IMR-90 (cell line): ENCODE results near the gene SYPL1. TPM values are rescaled to one million over a fixed set of nuclear protein-coding genes. Genes with fewer than 3 reads are reported as not detected.

ENCODE experiments used
- ATAC-seq: fragments of 200-7000 bp; cut with Tn5 transposase; 2 replicates; pipeline ENCODE4 v1.9.1; 2020; ENCODE audit warnings: low read depth, mild to moderate bottlenecking, moderate library complexity
- BruUV-seq: library from RNA; stranded (reverse); fragments of 400-500 nt; replicated peaks from 2 replicates; lab custom pipeline; 2021; lab: Mats Ljungman, UMichigan
- CTCF ChIA-PET: fragments of 300-600 bp; formaldehyde crosslinking; extraction: SDS; loops from one replicate; lab custom pipeline; 2021; ENCODE audit warnings: antibody characterized with exemption; lab: Yijun Ruan, JAX
- POLR2A ChIA-PET: fragments of 300-600 bp; sonication (Branson Sonifier 250); formaldehyde crosslinking; loops from one replicate; lab custom pipeline; 2022; ENCODE audit warnings: antibody characterized with exemption; ENCODE audit not compliant: unreplicated experiment; lab: Charles Lee
- DNase-seq: peaks from one replicate; pipeline ENCODE4 v3.0.0; 2013
- H2AFZ ChIP-seq: replicated peaks from 2 replicates; pipeline ENCODE3; 2013; ENCODE audit warnings: low read length, mild to moderate bottlenecking; ENCODE audit not compliant: poor library complexity
- H2AK5ac ChIP-seq: 2 replicates; pipeline ENCODE4 v1.6.1; 2013; ENCODE audit warnings: low read depth, low read length, inconsistent platforms
- H2AK9ac ChIP-seq: replicated peaks from 2 replicates; pipeline ENCODE3; 2013; ENCODE audit warnings: mild to moderate bottlenecking, low read depth, low read length, moderate library complexity; ENCODE audit not compliant: poor library complexity
- H2BK120ac ChIP-seq: 2 replicates; pipeline ENCODE4 v1.6.1; 2013; ENCODE audit warnings: low read depth, low read length, inconsistent platforms
- H2BK15ac ChIP-seq: 3 replicates; pipeline ENCODE4 v1.6.1; 2013; ENCODE audit warnings: low read depth, low read length, inconsistent platforms
- H2BK20ac ChIP-seq: 2 replicates; pipeline ENCODE4 v1.6.1; 2013; ENCODE audit warnings: low read depth, mild to moderate bottlenecking, inconsistent platforms, low read length, moderate library complexity
- H2BK5ac ChIP-seq: 2 replicates; pipeline ENCODE4 v1.6.1; 2013; ENCODE audit warnings: mild to moderate bottlenecking, low read depth, low read length, inconsistent platforms; ENCODE audit not compliant: poor library complexity, severe bottlenecking
- H3K14ac ChIP-seq: replicated peaks from 2 replicates; pipeline ENCODE4 v1.6.1; 2013; ENCODE audit warnings: low read depth, low read length, inconsistent platforms
- H3K18ac ChIP-seq: 2 replicates; pipeline ENCODE4 v1.6.1; 2013; ENCODE audit warnings: low read depth, low read length, control low read depth
- H3K23ac ChIP-seq: 2 replicates; pipeline ENCODE4 v1.6.1; 2013; ENCODE audit warnings: low read depth, low read length, inconsistent platforms
- H3K27ac ChIP-seq: 2 replicates; pipeline ENCODE4 v1.5.1; 2013; ENCODE audit warnings: mild to moderate bottlenecking, control low read depth, low read length; ENCODE audit not compliant: insufficient read depth
- H3K27me3 ChIP-seq: 2 replicates; pipeline ENCODE4 v1.6.1; 2013; ENCODE audit warnings: low read length; ENCODE audit not compliant: control insufficient read depth, insufficient read depth
- H3K36me3 ChIP-seq: 2 replicates; pipeline ENCODE4 v1.6.1; 2013; ENCODE audit warnings: low read length, mixed read lengths; ENCODE audit not compliant: control insufficient read depth, insufficient read depth
- H3K4ac ChIP-seq: 2 replicates; pipeline ENCODE4 v1.6.1; 2013; ENCODE audit warnings: low read depth, low read length, inconsistent platforms
- H3K4me1 ChIP-seq: 2 replicates; pipeline ENCODE4 v1.6.1; 2013; ENCODE audit warnings: low read length, mixed read lengths; ENCODE audit not compliant: control insufficient read depth, insufficient read depth
- H3K4me2 ChIP-seq: 2 replicates; pipeline ENCODE4 v1.6.1; 2013; ENCODE audit warnings: low read depth, mild to moderate bottlenecking, control low read depth, low read length, moderate library complexity
- H3K4me3 ChIP-seq: 2 replicates; pipeline ENCODE4 v1.5.1; 2013; ENCODE audit warnings: low read depth, mild to moderate bottlenecking, control low read depth, low read length, moderate library complexity; ENCODE audit not compliant: insufficient read depth
- H3K56ac ChIP-seq: 2 replicates; pipeline ENCODE4 v1.6.1; 2013; ENCODE audit warnings: low read length, inconsistent platforms; ENCODE audit not compliant: insufficient read depth; ENCODE audit errors: extremely low read depth
- H3K79me1 ChIP-seq, 2 experiments: 2 replicates each; pipeline ENCODE4 v1.6.1; 2013; ENCODE audit warnings: low read length in 2 of 2, inconsistent platforms in 1 of 2, low read depth in 1 of 2
- H3K9ac ChIP-seq: 2 replicates; pipeline ENCODE4 v1.6.1; 2013; ENCODE audit warnings: low read depth, low read length, control low read depth
- H3K9me1 ChIP-seq: 2 replicates; pipeline ENCODE4 v1.6.1; 2013; ENCODE audit warnings: low read length, inconsistent platforms; ENCODE audit not compliant: insufficient read depth
- H3K9me3 ChIP-seq: 2 replicates; pipeline ENCODE4 v1.6.1; 2013; ENCODE audit warnings: low read length; ENCODE audit not compliant: control insufficient read depth, insufficient read depth
- H4K20me1 ChIP-seq: 2 replicates; pipeline ENCODE4 v1.6.1; 2013; ENCODE audit warnings: low read length, inconsistent platforms; ENCODE audit not compliant: insufficient read depth
- H4K5ac ChIP-seq: 2 replicates; pipeline ENCODE4 v1.6.1; 2013; ENCODE audit warnings: mild to moderate bottlenecking, low read depth, low read length, control low read depth
- H4K8ac ChIP-seq, 2 experiments: 2 replicates each; pipeline ENCODE4 v1.6.1; 2013; ENCODE audit warnings: low read depth in 2 of 2, low read length in 2 of 2, control low read depth in 1 of 2, inconsistent platforms in 1 of 2
- H4K91ac ChIP-seq: 2 replicates; pipeline ENCODE4 v1.6.1; 2013; ENCODE audit warnings: low read depth, low read length, inconsistent platforms; ENCODE audit not compliant: insufficient read depth
- BHLHE40 ChIP-seq: fragments of 150-350 bp; IDR thresholded peaks from 2 replicates; pipeline ENCODE4 v1.6.1; 2016; ENCODE audit warnings: mild to moderate bottlenecking, low read depth, low read length
- CEBPB ChIP-seq: IDR thresholded peaks from 2 replicates; pipeline ENCODE4 v1.6.1; 2012; ENCODE audit warnings: low read depth, low read length, improper control_type of control experiment
- CHD1 ChIP-seq: IDR thresholded peaks from 2 replicates; pipeline ENCODE4 v1.6.1; 2012; ENCODE audit warnings: low read depth, low read length, improper control_type of control experiment
- FOS ChIP-seq: fragments of 150-350 bp; IDR thresholded peaks from 2 replicates; pipeline ENCODE4 v1.6.1; 2016; ENCODE audit warnings: low read depth, low read length
- MAFK ChIP-seq: IDR thresholded peaks from 2 replicates; pipeline ENCODE4 v1.6.1; 2012; ENCODE audit warnings: low read depth, low read length, improper control_type of control experiment
- MAZ ChIP-seq: IDR thresholded peaks from 2 replicates; pipeline ENCODE4 v1.6.1; 2012; ENCODE audit warnings: low read depth, mild to moderate bottlenecking, low read length, improper control_type of control experiment, moderate library complexity, borderline replicate concordance
- MXI1 ChIP-seq: IDR thresholded peaks from 2 replicates; pipeline ENCODE4 v1.6.1; 2012; ENCODE audit warnings: low read depth, mild to moderate bottlenecking, low read length, moderate library complexity, borderline replicate concordance
- NFE2L2 ChIP-seq: fragments of 150-350 bp; IDR thresholded peaks from 2 replicates; pipeline ENCODE4 v1.6.1; 2016; ENCODE audit warnings: low read depth, mild to moderate bottlenecking, low read length
- POLR2A ChIP-seq: IDR thresholded peaks from 2 replicates; pipeline ENCODE4 v1.6.1; 2012; ENCODE audit warnings: mild to moderate bottlenecking, low read depth, low read length
- RAD21 ChIP-seq: IDR thresholded peaks from 2 replicates; pipeline ENCODE4 v1.6.1; 2012; ENCODE audit warnings: low read length, improper control_type of control experiment
- RCOR1 ChIP-seq: IDR thresholded peaks from 2 replicates; pipeline ENCODE4 v1.6.1; 2012; ENCODE audit warnings: mild to moderate bottlenecking, low read length, improper control_type of control experiment; ENCODE audit not compliant: insufficient replicate concordance
- RFX5 ChIP-seq: IDR thresholded peaks from 2 replicates; pipeline ENCODE4 v1.8.0; 2012; ENCODE audit warnings: low read depth, mild to moderate bottlenecking, low read length, moderate library complexity
- SMC3 ChIP-seq: fragments of 150-350 bp; IDR thresholded peaks from 2 replicates; pipeline ENCODE4 v1.6.1; 2016; ENCODE audit warnings: low read depth, mild to moderate bottlenecking, antibody characterized with exemption, low read length, moderate library complexity
- WGBS, 2 experiments: methylation state at CpG; one replicate each; pipeline versions ENCODE4 v1.1.5 to v1.1.7; 2013; ENCODE audit warnings: missing lambda C conversion rate in 2 of 2; ENCODE audit not compliant: insufficient read length in 1 of 2; ENCODE audit errors: extremely low coverage in 2 of 2; 5-methylcytosine and 5-hydroxymethylcytosine counted together
- dilution Hi-C: fragments of 300-500 bp; cut with HindIII; formaldehyde crosslinking; loops from one replicate; pipeline ENCODE4 v1.14.3; 2018; ENCODE audit warnings: low sequenced_read_pairs; ENCODE audit not compliant: unreplicated experiment
- in situ Hi-C: fragments of 300-500 bp; cut with MboI; formaldehyde crosslinking; loops from 3 replicates; pipeline ENCODE4 v1.14.3; 2019; ENCODE audit warnings: low sequenced_read_pairs, inconsistent platforms, mixed read lengths
- intact Hi-C: fragments of 100-400 bp; cut with micrococcal nuclease; formaldehyde crosslinking; loops from 2 replicates; pipeline ENCODE4 v1.10.0; 2022
- polyA plus RNA-seq, 3 experiments: library from polyadenylated mRNA; depleted of rRNA; stranded (reverse); fragments of >200 nt; gene quantifications; 2 replicates each; pipeline ENCODE4 v1.2.3, GENCODE V29; 2012; ENCODE audit warnings: low replicate concordance in 1 of 3
- total RNA-seq: library from RNA; depleted of rRNA; stranded (reverse); fragments of >200 nt; gene quantifications from 2 replicates; pipeline ENCODE4 v1.2.3, GENCODE V29; 2012
- TF ChIP-seq, protein P1 (sequence below): conservative IDR thresholded peaks from 2 replicates; pipeline ENCODE4 v1.5.1; 2012; ENCODE audit warnings: mild to moderate bottlenecking, low read depth, low read length, improper control_type of control experiment
- TF ChIP-seq, protein P2 (sequence below): fragments of 150-350 bp; IDR thresholded peaks from 2 replicates; pipeline ENCODE4 v1.6.1; 2017; ENCODE audit warnings: mild to moderate bottlenecking, antibody characterized with exemption, low read length, low read depth
- TF ChIP-seq, protein P3 (sequence below): fragments of 150-350 bp; IDR thresholded peaks from 2 replicates; pipeline ENCODE4 v1.6.1; 2016; ENCODE audit warnings: low read depth, mild to moderate bottlenecking, low read length, moderate library complexity, borderline replicate concordance

SYPL1 gene
- total and polyA plus RNA-seq, 2 of the 4 experiments (the other 2 are of a cell fraction), result 19.0 to 45.0 TPM

DNA sequence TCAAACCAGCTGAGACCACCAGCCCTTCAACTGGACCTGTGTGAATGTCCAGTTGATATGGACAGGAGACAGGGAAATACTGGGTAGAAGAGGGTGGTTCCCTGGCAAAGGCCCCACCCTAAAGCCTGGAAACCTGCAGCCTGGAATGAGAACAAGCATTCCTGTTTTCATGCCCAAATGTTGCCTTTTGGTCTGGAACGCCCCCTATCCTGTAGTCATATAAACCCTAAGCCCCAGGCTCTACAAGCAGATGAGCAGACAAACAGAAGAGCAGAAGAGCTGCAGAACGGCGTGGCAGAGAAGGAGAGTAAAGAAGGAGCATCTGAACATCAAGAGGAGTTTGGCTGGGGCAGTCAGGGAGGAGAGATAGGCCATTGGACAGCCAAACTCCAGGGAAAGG lies 38.4 kb downstream of the SYPL1 start:
- in situ Hi-C loops, result no loop called here
- Histone ChIP-seq H4K8ac (no peak overlapping the region), H2BK15ac (no peak overlapping the region), H3K9me1 (no peaks in the 10 kb centered on the region; the same call in 1 of the 2 replicates), H3K4me1 (no peaks in the 10 kb centered on the region), H2BK20ac (no peak overlapping the region), H4K20me1 (no peaks in the 10 kb centered on the region), H2AFZ (no peak overlapping the region), H3K4ac (no peak overlapping the region), H3K9me3 (no peaks in the 10 kb centered on the region), H3K79me1 (no peaks in the 10 kb centered on the region), H2BK5ac (no peak overlapping the region), H3K4me2 (no peak overlapping the region), H3K23ac (no peak overlapping the region), H3K36me3 (no peaks in the 10 kb centered on the region), H3K14ac (no peak overlapping the region), H4K91ac (no peak overlapping the region), H3K27me3 (peaks cover 9% of the 10 kb centered on the region), H3K56ac (no peak overlapping the region), H2BK120ac (no peak overlapping the region), H3K27ac (no peak overlapping the region), H3K18ac (no peak overlapping the region), H2AK9ac (no peak overlapping the region), H2AK5ac (no peak overlapping the region), H3K9ac (no peak overlapping the region), H4K5ac (no peak overlapping the region), H3K4me3 (no peak overlapping the region)
- dilution Hi-C loops, result no loop called here
- intact Hi-C loops, result no loop called here
- no peak for DNase-seq
- ATAC-seq, result no peak
- TF ChIP-seq SMC3 (no peak), RFX5 (no peak), POLR2A (no peak), BHLHE40 (no peak), NFE2L2 (no peak), RAD21 (no peak), FOS (no peak), RCOR1 (no peak), CEBPB (no peak), MAFK (no peak), CHD1 (no peak), MAZ (no peak), MXI1 (no peak)
- TF ChIP-seq, protein P1, sequence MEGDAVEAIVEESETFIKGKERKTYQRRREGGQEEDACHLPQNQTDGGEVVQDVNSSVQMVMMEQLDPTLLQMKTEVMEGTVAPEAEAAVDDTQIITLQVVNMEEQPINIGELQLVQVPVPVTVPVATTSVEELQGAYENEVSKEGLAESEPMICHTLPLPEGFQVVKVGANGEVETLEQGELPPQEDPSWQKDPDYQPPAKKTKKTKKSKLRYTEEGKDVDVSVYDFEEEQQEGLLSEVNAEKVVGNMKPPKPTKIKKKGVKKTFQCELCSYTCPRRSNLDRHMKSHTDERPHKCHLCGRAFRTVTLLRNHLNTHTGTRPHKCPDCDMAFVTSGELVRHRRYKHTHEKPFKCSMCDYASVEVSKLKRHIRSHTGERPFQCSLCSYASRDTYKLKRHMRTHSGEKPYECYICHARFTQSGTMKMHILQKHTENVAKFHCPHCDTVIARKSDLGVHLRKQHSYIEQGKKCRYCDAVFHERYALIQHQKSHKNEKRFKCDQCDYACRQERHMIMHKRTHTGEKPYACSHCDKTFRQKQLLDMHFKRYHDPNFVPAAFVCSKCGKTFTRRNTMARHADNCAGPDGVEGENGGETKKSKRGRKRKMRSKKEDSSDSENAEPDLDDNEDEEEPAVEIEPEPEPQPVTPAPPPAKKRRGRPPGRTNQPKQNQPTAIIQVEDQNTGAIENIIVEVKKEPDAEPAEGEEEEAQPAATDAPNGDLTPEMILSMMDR, result no peak
- TF ChIP-seq, protein P2, sequence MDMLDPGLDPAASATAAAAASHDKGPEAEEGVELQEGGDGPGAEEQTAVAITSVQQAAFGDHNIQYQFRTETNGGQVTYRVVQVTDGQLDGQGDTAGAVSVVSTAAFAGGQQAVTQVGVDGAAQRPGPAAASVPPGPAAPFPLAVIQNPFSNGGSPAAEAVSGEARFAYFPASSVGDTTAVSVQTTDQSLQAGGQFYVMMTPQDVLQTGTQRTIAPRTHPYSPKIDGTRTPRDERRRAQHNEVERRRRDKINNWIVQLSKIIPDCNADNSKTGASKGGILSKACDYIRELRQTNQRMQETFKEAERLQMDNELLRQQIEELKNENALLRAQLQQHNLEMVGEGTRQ, result no peak
- TF ChIP-seq, protein P3, sequence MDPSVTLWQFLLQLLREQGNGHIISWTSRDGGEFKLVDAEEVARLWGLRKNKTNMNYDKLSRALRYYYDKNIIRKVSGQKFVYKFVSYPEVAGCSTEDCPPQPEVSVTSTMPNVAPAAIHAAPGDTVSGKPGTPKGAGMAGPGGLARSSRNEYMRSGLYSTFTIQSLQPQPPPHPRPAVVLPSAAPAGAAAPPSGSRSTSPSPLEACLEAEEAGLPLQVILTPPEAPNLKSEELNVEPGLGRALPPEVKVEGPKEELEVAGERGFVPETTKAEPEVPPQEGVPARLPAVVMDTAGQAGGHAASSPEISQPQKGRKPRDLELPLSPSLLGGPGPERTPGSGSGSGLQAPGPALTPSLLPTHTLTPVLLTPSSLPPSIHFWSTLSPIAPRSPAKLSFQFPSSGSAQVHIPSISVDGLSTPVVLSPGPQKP, result no peak
- POLR2A ChIA-PET, result no interaction called here
- 100% methylated on average over 2 of the region's 3 CpGs; no CpG with 5 or more reads in 1 of the 2 experiments for WGBS, 2 experiments
- no TSS peak for BruUV-seq
- CTCF ChIA-PET, result interaction anchor here (1.3 kb wide), 1 partner anchor 81 kb away, joined by 5 read pairs; no protein-coding TSS in a partner anchor
